ENCODE results near the gene C12orf57.
A peak's percentile ranks its signal among the peaks of the same experiment; 100 is the strongest.

GRCh38 chr12:6941267-6941666 lies 2.6 kb upstream of the C12orf57 start:
- TF ChIP-seq CTCF (IDR thresholded peaks at IDR 0.05) (no peak), POLR2A (IDR thresholded peaks at IDR 0.05) (no peak), POLR2AphosphoS5 (IDR thresholded peaks at IDR 0.05) (peak in 1 of 3 donors; percentile 28)
